Loucy (cell line): ENCODE results near the gene SHLD1.

Source experiments
- CTCF ChIP-seq: fragments of 200-600 bp; sonication (generic); conservative IDR thresholded peaks from 2 replicates; pipeline ENCODE4 v1.5.1; 2014; ENCODE audit warnings: mild to moderate bottlenecking, antibody characterized with exemption, low read length
- EZH2phosphoT487 ChIP-seq: fragments of 200-600 bp; IDR thresholded peaks from 2 replicates; pipeline ENCODE4 v1.6.1; 2018; ENCODE audit warnings: antibody characterized with exemption, mild to moderate bottlenecking, moderate library complexity, borderline replicate concordance

- TF ChIP-seq CTCF, result no peak
- TF ChIP-seq EZH2phosphoT487, result no peak
Measured at GRCh38 chr20:5731753-5732366, 18.3 kb upstream of the SHLD1 start.
